RPMI8226 (cell line): ENCODE results near the gene ACADSB.

ENCODE experiments used
- DNase-seq: peaks from one replicate; pipeline ENCODE4 v3.0.0-alpha.2; 2015

Gene ACADSB

GRCh38 chr10:123103944-123104343 is 95.1 kb downstream of the ACADSB start:
- no peak for DNase-seq
